Astrocyte (in vitro differentiated cells and primary cell): ENCODE results near the gene USP13.

Source experiments
- EZH2 ChIP-seq: IDR thresholded peaks from 2 replicates; pipeline ENCODE4 v1.6.1; 2012; ENCODE audit warnings: mild to moderate bottlenecking, low read length, inconsistent platforms; ENCODE audit not compliant: insufficient read depth
- TF ChIP-seq, protein P1 (sequence below): IDR thresholded peaks from 2 replicates; pipeline ENCODE4 v1.5.1; 2011; ENCODE audit warnings: low read depth, mild to moderate bottlenecking, inconsistent platforms, low read length, moderate library complexity; ENCODE audit not compliant: insufficient read depth

DNA sequence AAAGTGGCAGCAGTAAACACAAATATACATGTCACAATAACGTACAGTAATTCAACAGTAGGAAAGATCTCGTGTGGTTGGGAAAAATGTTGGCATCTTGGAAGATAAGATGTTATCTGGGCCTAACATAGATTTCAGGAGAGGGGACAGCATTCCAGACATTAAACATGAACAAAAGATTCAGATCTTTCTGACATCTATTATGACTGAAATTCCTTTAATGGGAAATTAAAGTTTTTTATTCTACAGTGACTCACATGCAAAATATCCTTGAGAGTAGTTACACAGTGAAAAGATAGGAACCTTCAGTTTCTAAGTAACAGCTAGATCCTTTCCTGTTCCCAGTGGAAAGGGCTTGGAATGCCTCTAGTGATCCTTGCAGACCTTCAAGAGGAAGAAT, 39.0 kb upstream of the USP13 start:
- TF ChIP-seq, protein P1, sequence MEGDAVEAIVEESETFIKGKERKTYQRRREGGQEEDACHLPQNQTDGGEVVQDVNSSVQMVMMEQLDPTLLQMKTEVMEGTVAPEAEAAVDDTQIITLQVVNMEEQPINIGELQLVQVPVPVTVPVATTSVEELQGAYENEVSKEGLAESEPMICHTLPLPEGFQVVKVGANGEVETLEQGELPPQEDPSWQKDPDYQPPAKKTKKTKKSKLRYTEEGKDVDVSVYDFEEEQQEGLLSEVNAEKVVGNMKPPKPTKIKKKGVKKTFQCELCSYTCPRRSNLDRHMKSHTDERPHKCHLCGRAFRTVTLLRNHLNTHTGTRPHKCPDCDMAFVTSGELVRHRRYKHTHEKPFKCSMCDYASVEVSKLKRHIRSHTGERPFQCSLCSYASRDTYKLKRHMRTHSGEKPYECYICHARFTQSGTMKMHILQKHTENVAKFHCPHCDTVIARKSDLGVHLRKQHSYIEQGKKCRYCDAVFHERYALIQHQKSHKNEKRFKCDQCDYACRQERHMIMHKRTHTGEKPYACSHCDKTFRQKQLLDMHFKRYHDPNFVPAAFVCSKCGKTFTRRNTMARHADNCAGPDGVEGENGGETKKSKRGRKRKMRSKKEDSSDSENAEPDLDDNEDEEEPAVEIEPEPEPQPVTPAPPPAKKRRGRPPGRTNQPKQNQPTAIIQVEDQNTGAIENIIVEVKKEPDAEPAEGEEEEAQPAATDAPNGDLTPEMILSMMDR, result no peak
- TF ChIP-seq EZH2, result no peak
